ENCODE measurements around the gene MEF2A. TPM values are rescaled to one million over a fixed set of nuclear protein-coding genes. Genes with fewer than 3 reads are reported as not detected.

The MEF2A gene
- polyA plus RNA-seq, 10 donors: 42.6 to 63.7 (median 53.7) TPM

DNA sequence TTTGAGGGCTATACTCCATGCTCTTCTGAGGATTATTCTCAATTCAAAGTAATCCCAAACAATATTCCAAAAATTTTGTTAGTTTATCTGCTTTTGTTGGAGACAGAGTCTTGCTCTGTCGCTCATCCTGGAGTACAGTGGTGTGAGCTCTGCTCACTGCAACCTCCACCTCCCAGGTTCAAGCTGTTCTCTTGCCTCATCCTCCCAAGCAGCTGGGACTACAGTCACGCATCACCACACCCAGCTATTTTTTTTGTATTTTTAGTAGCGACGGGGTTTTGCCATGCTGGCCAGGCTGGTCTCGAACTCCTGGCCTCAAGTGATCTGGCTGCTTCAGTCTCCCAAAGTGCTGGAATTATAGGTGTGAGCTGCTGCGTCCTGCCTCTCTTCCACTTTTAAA, 39.1 kb downstream of the MEF2A start:
- DNase-seq: no peak

DNA sequence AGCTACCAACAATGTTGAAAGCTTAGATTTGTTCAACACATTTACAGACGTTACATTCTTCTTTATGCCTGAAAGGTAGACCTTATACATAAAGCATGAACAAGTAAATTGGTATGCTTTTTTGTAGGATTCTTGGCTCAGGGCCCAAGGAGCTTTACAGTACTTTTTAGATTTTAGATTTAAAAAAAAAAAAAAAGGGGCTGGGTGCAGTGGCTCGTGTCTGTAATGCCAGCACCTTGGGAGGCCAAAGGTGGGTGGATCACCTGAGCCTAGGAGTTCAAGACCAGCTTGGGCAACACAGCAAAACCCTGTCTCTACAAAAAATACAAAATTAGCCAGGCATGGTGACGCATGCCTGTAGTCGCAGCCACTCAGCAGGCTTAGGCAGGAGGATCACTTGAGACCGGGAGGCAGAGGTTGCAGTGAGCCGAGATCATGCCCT, 39.7 kb downstream of the MEF2A start:
- DNase-seq: no peak

DNA sequence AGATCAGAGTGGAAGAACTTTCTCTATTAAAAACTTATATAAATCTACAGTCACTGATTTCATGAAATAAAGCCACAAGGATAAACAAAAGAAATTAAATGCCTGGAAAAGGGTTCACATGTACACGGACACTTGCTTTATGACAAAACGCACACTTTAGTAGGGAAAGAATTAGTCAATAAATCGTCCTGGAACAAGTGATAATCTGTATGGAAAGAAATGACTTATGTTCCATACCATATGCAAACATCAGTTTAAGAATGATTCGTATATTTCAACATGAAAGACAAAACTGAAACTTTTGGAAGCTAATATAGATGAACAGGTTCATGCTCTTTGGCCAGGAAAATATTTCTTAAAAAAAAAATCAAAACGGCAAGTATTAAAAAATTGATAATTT, 40.2 kb downstream of the MEF2A start:
- DNase-seq: no peak

DNA sequence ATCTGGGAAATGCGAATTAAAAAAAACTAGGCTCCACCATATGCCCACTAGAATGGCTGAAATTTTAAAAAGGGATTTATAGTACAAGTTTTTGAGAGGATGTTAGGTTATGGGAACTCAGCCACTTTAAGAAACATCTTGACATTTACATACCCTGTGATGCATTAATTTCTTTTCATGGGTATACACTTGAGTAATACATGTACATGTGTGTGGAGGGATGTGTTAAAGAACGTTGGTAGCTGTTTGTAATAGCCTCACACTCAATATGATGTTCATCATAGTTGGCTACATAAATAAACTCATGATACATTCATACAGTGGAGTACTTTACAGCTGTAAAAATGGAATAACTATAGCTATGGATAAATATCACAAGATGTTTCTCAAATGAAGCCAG, 40.9 kb downstream of the MEF2A start:
- no peak for DNase-seq

DNA sequence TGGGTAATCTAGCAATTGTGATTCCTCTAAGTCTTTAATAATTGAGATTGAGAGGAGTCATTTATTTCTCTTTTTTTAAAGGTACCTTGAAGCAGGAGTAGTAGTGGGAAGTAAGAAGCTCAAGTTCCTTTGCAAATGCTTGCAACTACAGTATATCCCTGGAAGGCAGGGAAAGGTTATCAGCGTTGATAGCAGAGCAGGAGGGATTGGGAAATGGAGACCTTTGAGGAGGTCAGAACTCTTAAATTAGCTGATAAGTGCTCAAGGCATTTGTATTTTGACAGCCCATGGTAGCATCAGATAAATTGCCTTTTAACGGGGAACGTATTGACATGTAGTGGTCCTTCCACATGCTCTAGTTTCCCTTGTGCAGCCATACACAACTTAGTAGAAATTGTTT, 47.7 kb downstream of the MEF2A start:
- no peak for DNase-seq

DNA sequence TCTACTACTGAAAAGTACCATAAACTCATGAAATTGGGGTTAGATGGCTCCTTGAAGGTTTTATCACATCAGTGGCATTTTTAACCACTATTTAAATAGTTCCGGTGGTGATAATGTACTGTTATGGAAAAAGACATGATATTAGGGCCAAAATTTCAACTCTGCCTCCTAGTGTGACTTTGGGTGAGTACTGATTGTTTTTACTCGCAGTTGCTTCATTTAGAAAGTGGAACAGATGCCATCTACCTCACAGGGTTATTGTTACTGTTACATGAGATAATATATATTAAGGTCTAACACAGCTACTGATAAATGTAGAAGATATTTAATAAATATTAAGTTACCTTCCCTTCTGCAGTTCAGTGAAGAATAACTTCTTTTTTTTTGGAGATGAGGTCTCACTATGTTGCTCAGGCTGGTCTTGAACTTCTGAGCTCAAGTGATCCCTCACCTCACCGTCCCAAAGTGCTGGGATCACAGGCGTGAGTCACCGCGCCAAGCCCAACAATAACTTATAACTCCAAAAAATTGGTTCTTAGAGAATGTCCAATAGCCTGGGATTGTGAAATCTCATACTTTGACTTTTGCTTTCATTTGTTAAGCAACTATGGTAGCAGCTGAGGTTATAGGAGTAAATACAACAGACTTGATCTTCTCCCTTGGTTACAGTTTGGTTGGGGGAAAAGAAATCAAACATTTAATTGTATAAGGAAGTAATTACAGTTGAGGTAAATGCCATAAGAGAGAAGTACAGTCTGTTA, 48.3 kb downstream of the MEF2A start:
- no peak for DNase-seq

DNA sequence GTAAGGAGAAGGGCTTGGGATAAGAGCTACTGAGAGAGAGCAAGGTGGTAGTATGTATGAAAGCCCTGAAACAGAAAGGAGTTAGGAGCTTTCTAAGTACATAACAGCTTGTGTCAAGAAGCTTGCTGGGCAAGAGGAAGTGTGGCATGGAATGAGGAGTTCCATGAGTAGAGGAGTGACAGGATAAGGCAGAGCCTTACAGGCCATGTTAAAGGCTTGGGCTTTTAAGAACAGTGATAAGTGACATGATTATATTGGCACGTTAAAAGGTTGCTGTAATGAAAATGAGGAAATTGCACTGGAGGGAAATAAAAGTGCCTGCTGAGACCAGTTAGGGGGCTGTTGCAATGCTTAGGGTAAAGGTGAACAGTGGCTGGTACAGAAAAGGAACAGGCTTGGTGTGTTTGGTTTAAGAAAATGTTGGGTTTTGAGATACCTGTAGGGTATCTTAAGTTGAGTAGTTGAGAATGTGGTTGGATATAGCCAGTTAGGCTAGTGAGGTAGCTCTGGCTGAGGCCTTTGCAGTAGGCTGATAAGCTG, 49.0 kb downstream of the MEF2A start:
- DNase-seq: no peak

DNA sequence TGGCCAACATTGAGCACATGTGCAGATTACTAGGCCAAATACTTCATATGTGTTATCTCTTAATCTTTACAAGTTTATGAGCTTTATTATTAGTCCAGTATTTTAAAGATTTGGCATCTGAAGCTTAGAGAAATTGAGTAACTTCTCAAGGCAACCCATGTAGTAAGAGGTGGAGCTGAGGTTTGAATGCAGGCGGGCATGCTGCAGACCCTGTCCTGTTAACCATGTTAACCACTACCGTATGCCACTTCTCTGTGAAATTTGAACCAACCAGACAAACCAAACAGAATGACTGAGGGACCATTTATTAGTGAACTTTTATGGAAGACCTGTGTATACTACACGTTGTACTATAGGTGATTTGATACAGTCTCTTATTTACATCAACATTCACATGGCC, 49.7 kb downstream of the MEF2A start:
- DNase-seq: no peak

DNA sequence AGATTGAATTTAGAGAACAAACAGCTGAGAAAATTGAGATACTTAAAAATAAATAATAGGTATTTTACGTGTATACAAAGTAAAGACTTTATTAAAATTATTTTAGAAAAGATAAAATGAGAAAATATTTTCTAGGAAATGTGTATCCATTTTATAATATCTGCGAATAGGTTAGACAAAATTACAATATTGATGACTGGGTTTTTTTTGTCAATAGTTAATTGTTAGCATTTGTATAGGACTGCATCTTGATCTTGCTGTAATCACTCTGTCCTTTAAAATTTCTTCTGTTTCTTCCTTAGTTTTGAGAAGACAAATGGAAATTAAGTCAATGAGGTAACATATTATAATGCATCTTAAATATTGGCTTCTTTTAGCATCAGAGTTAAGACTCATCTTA, 50.3 kb downstream of the MEF2A start:
- no peak for DNase-seq

DNA sequence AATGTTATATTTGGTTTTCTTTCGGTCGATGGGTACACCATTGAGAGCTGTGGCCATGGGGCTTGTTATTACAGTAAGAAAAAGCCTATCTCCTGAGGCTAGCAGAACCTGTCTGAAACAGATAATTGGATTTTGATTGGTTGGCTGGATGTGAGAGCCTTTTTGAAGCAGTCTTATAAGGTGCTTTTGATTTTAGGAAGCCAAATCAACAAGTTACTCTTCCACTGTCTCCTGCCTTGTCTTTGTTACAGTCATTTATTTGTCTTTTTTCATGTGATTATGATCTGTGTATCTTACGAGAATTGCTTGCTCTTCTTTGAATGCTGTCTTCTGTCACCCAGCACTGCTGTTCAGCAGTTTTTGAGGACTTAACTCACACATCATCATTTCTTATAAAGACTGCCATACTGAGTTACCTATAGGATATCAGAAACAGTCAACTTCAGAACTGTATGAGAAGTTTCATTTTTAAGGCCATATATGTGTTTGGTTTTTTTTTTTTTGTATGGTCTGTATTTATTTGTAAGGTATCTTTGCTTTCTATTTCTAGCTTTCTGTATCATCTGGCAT, 51.1 kb downstream of the MEF2A start:
- DNase-seq: no peak

DNA sequence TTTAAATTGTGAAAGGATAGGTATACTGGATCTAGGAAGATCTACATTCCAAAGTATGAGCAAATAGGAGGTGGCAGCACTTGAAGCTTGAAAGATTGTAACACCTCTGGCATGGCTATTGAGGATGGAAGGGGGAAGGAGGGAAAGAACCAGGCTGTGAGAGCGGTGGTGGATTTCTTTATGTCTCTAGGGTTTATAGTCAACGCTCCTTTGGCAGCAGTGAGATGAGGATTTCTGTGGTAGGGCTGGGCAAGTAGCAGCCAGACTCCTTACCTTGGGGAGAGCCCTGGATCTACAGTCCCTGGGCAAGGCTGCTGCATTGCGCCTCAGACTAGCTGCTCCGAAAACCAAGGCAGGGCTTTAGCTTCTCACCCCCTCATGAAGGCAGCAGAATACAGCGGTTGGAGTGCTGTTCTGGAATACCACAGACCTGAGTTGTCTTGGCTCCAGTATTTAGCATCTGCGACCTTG, 53.2 kb downstream of the MEF2A start:
- peak in 1 of 3 donors; percentile 22 for DNase-seq

DNA sequence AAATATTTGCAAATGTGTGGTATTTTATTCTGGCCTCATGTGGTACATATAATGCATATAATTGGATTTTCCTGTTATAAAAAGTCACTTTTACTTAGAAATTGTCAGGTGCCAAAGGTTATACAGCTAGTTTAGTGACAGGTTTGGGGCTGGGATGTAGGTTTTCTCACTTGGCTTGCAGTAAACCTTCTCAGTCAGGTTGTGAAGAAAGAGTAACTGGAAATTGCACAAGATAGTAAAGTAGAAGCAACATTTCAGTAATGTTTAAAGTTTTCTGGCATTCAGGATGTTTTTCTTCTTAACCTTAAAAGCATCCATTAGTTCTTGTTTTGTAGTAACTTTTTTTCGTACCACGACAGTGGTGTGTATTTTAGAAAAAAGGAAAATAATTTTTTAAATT, 53.9 kb downstream of the MEF2A start:
- DNase-seq: no peak

DNA sequence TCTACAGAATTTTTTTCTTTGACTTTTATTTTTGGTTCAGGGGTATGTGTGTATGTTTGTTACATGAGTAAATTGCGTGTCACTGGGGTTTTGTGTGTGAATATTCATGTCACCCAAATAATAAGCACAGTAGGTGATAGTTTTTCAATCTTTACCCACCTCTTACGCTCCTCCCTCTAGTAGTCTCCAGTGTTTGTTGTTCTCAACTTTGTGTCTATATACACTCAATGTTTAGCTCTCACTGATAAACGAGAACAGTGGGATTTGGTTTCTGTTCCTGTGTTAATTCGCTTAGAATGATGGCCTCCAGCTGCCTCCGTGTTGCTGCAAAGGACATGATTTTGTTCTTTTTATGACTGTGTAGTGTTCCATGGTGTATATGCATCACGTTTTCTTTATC, 54.4 kb downstream of the MEF2A start:
- no peak for DNase-seq

DNA sequence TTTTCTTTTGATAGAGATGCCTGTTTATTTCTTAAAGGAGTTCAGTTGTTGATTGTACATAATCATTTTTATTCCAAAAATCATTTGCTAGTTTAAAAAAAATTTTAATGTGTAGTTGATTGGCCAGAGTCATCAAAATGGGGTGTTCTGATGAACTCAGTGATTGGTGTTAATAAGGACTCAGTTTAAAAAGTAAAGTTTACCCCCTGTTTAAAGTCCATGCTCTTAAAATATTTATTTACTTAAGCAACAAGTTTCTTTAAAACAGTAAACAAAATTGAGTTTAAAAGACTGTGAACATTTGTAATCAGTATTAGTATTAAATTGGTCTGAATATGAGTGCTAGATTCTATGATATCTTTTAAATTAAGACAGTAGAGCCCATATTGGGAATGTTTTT, 56.0 kb downstream of the MEF2A start:
- DNase-seq: no peak

DNA sequence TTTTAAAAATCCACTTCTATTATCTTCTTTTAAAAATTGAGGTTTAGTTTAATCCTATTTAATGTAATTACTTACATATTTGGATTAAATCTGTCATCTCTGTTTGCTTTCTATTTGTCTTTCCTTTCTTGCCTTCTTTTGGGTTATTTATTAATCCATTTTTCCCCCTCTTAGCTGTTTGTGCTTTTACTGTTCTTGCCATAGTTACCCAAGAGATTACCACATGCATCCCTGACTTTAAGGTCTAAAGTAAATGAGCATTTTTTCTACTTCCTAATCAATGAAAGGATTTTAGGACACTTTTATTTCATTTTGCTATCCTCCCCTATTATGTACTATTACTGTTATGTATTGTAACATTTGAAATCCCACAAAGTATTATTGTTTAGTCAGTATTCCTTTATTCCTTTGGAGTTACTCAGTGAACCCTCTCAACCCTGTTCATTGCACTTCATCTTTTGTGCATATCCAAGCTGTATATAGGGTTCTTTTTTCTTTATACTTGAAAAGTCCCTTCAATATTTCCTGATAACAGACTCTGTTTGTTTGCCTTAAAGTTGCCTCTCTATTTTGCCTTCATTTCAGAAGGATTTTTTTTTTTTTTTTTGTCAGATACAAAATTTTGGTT, 62.7 kb downstream of the MEF2A start:
- DNase-seq: no peak

DNA sequence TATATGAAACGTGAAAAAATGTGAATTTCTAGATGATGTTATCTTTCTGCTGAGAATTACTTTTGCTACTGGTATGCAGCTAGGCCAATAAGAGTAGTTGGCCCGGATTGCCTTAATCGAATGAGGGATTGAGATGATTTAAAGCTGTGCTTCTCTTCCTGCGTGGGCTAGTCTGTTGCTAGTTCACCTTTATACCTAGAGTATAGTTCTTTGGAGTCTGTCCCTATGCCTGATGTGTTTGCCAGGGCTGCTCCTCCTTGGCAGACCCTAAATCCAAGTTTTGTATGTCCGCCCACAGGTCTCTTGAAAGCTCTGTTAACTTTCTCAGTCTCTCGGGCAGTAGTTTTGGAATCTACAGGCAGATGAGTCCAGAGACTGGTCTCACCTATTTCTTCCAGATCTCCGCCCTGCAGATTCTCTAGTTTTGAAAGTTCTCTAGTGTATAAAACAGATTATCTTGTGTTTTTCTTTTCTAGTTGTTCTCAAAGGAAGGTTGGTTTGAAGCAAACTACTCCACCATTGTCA, 64.9 kb downstream of the MEF2A start:
- no peak for DNase-seq

DNA sequence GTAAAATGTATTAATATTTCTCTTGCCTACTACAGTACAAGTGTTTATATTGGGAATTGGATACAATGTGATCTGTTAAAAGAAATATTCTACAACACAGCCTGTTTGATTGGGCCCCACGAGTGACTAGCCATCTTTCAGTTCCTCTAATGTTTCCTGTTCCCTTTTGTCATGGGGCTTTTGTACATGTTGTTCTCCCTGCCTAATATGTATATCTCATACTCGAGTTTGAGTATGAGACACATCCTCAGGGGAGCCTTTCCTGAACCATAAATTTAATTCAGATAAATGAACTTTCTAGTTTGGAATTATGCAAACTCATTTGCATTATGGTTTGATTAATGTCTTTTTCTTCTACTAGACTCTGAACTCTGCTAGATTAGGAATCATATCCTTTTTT, 65.5 kb downstream of the MEF2A start:
- peak in 1 of 3 donors; percentile 39 for DNase-seq

DNA sequence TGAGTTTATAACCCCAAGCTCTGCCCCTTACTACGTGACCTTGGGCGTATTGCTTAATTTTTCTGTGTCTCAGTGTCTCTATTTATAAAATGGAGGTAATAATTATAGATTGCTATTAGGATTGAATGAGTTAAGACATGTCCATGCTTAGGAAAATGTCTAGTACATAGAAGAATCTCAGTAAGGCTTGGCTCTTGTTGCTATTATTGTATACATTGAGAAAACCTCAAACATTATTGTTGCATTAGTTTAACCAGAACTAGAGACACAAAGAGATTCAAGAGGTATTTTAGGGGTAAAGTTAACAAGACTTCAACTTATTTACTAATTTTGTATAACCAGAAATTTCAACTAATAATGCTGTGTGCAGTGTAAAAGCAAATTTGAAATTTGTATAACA, 66.7 kb downstream of the MEF2A start:
- no peak for DNase-seq

DNA sequence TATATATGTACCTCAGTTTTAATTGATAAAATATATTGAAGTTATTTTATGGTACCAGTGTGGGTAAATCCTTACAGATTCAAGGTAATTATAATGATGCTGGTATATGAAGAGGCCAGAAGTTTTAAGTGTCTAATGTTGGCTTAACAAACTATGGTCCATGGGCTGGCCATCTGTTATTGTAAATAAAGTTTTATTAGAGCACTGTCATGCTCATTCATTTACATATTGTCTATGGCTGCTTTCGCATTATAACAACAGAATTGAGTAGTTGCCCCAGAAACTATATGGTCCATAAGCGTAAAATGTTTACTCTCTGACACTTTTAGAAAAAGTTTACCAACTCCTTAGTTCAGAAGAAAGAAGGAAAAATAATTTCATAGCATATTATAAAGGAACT, 67.9 kb downstream of the MEF2A start:
- DNase-seq: no peak

DNA sequence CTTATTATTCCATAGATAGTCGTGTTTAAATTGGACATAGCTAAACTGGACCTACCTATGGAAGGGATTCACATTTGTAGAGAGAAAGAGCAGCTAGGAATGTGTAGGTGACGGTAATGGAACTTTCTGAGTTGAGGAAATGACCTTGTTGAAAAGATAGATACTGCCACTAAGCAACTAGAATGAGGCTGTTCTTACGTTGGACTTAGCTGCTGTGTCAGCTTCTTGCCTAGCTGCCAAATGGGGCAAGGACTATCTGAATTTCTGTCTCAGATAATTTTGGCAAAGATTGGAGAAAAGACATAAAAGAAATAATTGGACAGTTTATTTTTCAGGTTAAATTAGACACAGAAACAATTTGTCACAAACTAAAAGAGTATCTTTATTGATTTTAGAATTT, 68.8 kb downstream of the MEF2A start:
- DNase-seq: no peak

DNA sequence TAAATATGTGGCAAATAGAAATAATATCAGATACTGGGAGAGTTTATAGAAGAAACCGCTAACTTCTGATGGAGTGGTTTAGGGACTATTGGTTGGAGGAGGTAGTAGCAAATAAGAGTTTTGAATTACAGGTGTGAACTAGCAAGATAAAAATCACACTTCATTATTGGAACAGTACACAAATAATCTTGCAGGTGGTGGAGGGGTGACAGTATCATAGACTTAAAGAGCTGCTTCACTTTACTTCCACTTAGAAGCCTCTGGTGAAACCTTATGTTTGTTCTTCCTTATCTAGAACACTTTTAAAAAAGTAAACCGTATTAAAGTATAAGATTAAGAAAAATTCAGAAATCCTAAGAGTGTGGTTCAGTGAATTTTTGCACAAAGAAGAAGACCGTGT, 69.4 kb downstream of the MEF2A start:
- DNase-seq: no peak

DNA sequence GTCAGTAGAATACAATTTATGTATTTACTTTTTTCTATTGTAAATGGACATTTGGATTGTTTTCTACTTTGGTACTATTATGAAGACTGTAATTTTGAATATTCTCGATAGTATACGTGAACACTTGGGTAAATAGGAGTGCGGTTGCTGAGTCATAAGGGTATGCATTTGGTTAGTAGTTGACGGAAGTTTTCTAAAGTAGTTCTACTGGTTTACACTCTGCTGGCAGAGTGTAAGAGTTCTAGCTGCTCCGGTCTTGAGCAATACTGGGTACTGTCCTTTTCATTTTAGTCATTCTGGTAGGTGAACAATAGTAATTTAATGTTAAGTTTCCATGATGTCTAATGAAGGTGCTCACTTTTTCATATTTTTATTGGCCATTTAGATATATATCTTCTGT, 70.0 kb downstream of the MEF2A start:
- no peak for DNase-seq
